ENCODE measurements around the gene TET3.

- TF ChIP-seq CTCF (IDR thresholded peaks at IDR 0.05) (no peak), POLR2A (IDR thresholded peaks at IDR 0.05) (no peak), EP300 (IDR thresholded peaks at IDR 0.05) (no peak)
Observed at GRCh38 chr2:73998933-73999332, 14.2 kb downstream of the TET3 start.

Data from sigmoid colon (tissue), 4 donors.